ENCODE data around the gene PLEK2.

- TF ChIP-seq MLX (CRISPR knock-in tag; IDR thresholded peaks at IDR 0.05) (no peak), CREB1 (CRISPR knock-in tag; IDR thresholded peaks at IDR 0.05) (no peak), CTCF (IDR thresholded peaks at IDR 0.05) (no peak), HMGXB4 (CRISPR knock-in tag; IDR thresholded peaks at IDR 0.05) (no peak), MXD4 (CRISPR knock-in tag; IDR thresholded peaks at IDR 0.05; ENCODE audit: borderline replicate concordance) (no peak), TCF7 (CRISPR knock-in tag; IDR thresholded peaks at IDR 0.05; ENCODE audit: low read depth) (no peak), NR3C1 (CRISPR knock-in tag; conservative IDR thresholded peaks at IDR 0.05; ENCODE audit: low read depth) (no peak), ZNF671 (CRISPR knock-in tag; IDR thresholded peaks at IDR 0.05) (no peak), GRHL2 (CRISPR knock-in tag; IDR thresholded peaks at IDR 0.05; ENCODE audit: insufficient replicate concordance, severe bottlenecking) (no peak)
These were observed 52.8 kb downstream of the PLEK2 start for GRCh38 chr14:67358924-67359774.
